HG03378 (cell line): Measurements from ENCODE around the gene CLDN4.
"Not testable (repeated sequence)": the region's sequence is repeated elsewhere in the genome, so short reads cannot be mapped to it uniquely, and the experiment has no call there.

Experiments
- ATAC-seq: cut with Tn5 transposase; IDR thresholded peaks from one replicate; pipeline ENCODE4 v1.9.1; 2021; ENCODE audit warnings: mild to moderate bottlenecking, moderate library complexity; ENCODE audit not compliant: unreplicated experiment

CLDN4 gene

GRCh38 chr7:73830681-73831583 lies at the start of gene CLDN4:
Gene CLDN4, plus strand, starts transcription at chr7:73830996. Its CDS starts 206 bp downstream, at chr7:73831202.
- no peak for ATAC-seq

GRCh38 chr7:73786588-73786987 lies 44.2 kb upstream of the CLDN4 start:
- no peak for ATAC-seq

- ATAC-seq = not testable (repeated sequence)
These were observed 43.1 kb upstream of the CLDN4 start for GRCh38 chr7:73787786-73788048.

- no peak for ATAC-seq
These were observed 41.7 kb upstream of the CLDN4 start for GRCh38 chr7:73789051-73789450.

GRCh38 chr7:73791170-73791690 lies 39.6 kb upstream of the CLDN4 start:
- not testable (repeated sequence) for ATAC-seq

- not testable (repeated sequence) for ATAC-seq
These were observed 35.6 kb upstream of the CLDN4 start for GRCh38 chr7:73795188-73795587.

- not testable (repeated sequence) for ATAC-seq
These were observed 34.1 kb upstream of the CLDN4 start for GRCh38 chr7:73796656-73797055.

- not testable (repeated sequence) for ATAC-seq
These were observed 33.6 kb upstream of the CLDN4 start for GRCh38 chr7:73797176-73797575.

- no peak for ATAC-seq
These were observed 31.3 kb upstream of the CLDN4 start for GRCh38 chr7:73799282-73800141.

GRCh38 chr7:73801577-73801976 lies 29.2 kb upstream of the CLDN4 start:
- no peak for ATAC-seq

GRCh38 chr7:73802459-73802858 lies 28.3 kb upstream of the CLDN4 start:
- ATAC-seq = no peak

GRCh38 chr7:73809467-73809951 lies 21.3 kb upstream of the CLDN4 start:
- no peak for ATAC-seq

GRCh38 chr7:73810998-73811360 lies 19.8 kb upstream of the CLDN4 start:
- no peak for ATAC-seq

GRCh38 chr7:73811760-73812168 lies 19.0 kb upstream of the CLDN4 start:
- no peak for ATAC-seq

- no peak for ATAC-seq
These were observed 17.8 kb upstream of the CLDN4 start for GRCh38 chr7:73812996-73813395.

- no peak for ATAC-seq
These were observed 15.4 kb upstream of the CLDN4 start for GRCh38 chr7:73815436-73815835.

GRCh38 chr7:73817121-73817520 lies 13.7 kb upstream of the CLDN4 start:
- no peak for ATAC-seq

GRCh38 chr7:73820013-73820412 lies 10.8 kb upstream of the CLDN4 start:
- no peak for ATAC-seq

GRCh38 chr7:73821597-73822285 lies 9.1 kb upstream of the CLDN4 start:
- not testable (repeated sequence) for ATAC-seq

GRCh38 chr7:73822319-73823173 lies 8.2 kb upstream of the CLDN4 start:
- no peak for ATAC-seq
